Natural killer cell (primary cell): ENCODE data around the gene BCAS3. TPM values are rescaled to one million over a fixed set of nuclear protein-coding genes. Genes with fewer than 3 reads are reported as not detected.

Experiments used
- ATAC-seq, 3 donors: fragments of 150-1000 bp in 2 of 3; fragments of 200-7000 bp in 1 of 3; cut with Tn5 transposase; 1 replicate in 1 of 3; 2 replicates in 2 of 3; pipeline ENCODE4 v1.10.0; 2021; ENCODE audit warnings: mild to moderate bottlenecking in 2 of 3, moderate library complexity in 2 of 3
- DNase-seq, 2 donors: peaks; one replicate each; pipeline versions ENCODE4 v3.0.0 to v3.0.0-alpha.2; 2013 to 2021; ENCODE audit warnings: mixed read lengths in 1 of 2
- H3K27ac ChIP-seq: one replicate; pipeline ENCODE4 v1.5.1; 2013; ENCODE audit warnings: mild to moderate bottlenecking, low read length
- H3K27me3 ChIP-seq: one replicate; pipeline ENCODE4 v1.6.1; 2013; ENCODE audit warnings: low read length; ENCODE audit not compliant: control insufficient read depth, insufficient read depth
- H3K36me3 ChIP-seq: one replicate; pipeline ENCODE4 v1.6.1; 2013; ENCODE audit warnings: low read length; ENCODE audit not compliant: control insufficient read depth, insufficient read depth
- H3K4me1 ChIP-seq: one replicate; pipeline ENCODE4 v1.6.1; 2013; ENCODE audit warnings: low read length; ENCODE audit not compliant: control insufficient read depth, insufficient read depth
- H3K4me3 ChIP-seq: one replicate; pipeline ENCODE4 v1.5.1; 2013; ENCODE audit warnings: low read length
- H3K9me3 ChIP-seq: one replicate; pipeline ENCODE4 v1.6.1; 2013; ENCODE audit warnings: low read length; ENCODE audit not compliant: control insufficient read depth, insufficient read depth
- H3K27ac Mint-ChIP-seq, 2 donors: one replicate each; pipeline ENCODE4 v1.8.0; 2022; ENCODE audit warnings: mild to moderate bottlenecking in 2 of 2, mixed read lengths in 2 of 2, moderate library complexity in 1 of 2
- H3K27me3 Mint-ChIP-seq, 2 donors: one replicate each; pipeline ENCODE4 v1.8.0; 2022; ENCODE audit warnings: low read depth in 2 of 2, mixed read lengths in 2 of 2
- H3K36me3 Mint-ChIP-seq: one replicate; pipeline ENCODE4 v1.8.0; 2022; ENCODE audit warnings: mixed read lengths
- H3K4me1 Mint-ChIP-seq, 2 donors: one replicate each; pipeline ENCODE4 v1.8.0; 2022; ENCODE audit warnings: mixed read lengths in 2 of 2
- H3K4me3 Mint-ChIP-seq: one replicate; pipeline ENCODE4 v1.8.0; 2022; ENCODE audit warnings: mild to moderate bottlenecking, moderate library complexity, mixed read lengths
- H3K9me3 Mint-ChIP-seq, 2 donors: one replicate each; pipeline ENCODE4 v1.8.0; 2022; ENCODE audit warnings: mixed read lengths in 2 of 2
- WGBS: methylation state at CpG from one replicate; pipeline ENCODE4 v1.1.7; 2013; ENCODE audit warnings: missing lambda C conversion rate; ENCODE audit not compliant: insufficient coverage; 5-methylcytosine and 5-hydroxymethylcytosine counted together
- intact Hi-C: fragments of 100-400 bp; cut with micrococcal nuclease; formaldehyde crosslinking; loops from one replicate; pipeline ENCODE4 v1.14.2; 2022
- total RNA-seq, 4 donors: library from RNA; stranded (reverse); fragments of 120-200 nt in 1 of 4; gene quantifications; one replicate each; pipeline versions ENCODE4 v1.2.3 to v1.2.4, GENCODE V29; 2013 to 2022
- TF ChIP-seq, protein P1 (sequence below): fragments of 200-600 bp; IDR thresholded peaks from one replicate; pipeline ENCODE4 v1.8.0; 2022; ENCODE audit warnings: antibody characterized with exemption

Gene BCAS3
- total RNA-seq, 3 donors from 2014 or later (not counting 1 experiment from before 2014, with no cell fraction given) = 60.5 to 87.8 (median 72.0) TPM

DNA sequence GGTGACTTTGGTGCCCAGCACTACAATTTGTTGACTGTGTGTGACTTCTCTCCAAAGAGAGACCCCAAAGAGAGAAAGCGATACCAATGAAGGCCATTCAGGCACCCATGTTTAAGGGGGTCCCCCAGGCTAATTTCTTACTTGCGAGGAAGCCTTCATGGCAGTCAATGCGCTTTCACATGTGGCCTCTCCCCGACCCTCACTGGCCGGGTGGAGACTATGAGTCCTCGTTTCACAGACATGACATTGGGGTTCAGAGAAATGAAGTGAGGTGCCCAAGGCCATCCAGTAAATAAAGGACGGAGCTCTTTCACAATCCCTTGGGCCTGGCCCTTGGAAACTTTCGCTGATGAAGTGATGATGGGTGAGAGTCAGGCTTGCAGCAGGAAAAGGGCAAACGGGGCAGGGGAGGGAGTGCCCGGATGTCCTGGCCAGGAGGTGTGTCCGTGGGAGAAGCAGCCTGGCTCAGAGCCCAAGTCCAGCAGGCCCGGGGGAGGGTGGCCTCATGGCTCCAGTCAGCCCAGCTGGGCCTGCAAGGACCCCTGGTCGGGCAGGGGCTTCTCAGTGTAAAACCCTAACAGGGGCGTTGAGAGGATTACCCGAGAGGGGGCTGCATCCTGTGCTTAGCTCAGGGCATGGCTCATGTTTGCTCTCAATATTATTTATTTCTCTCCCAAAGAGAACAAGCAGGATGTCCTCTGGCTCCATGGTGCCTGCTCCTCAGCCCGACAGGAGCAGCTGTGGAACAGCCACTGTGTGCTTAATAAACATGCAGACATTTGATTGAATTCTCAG is 736.7 kb downstream of the BCAS3 start:
- Mint-ChIP-seq H3K27me3 (peaks cover 11 to 19% of the 10 kb centered on the region in 2 donors), H3K36me3 (no peaks in the 10 kb centered on the region), H3K4me1 (peaks cover 0 to 23% of the 10 kb centered on the region in 2 donors), H3K9me3 (no peaks in the 10 kb centered on the region), H3K4me3 (no peak overlapping the region), H3K27ac (no peak overlapping the region)
- Histone ChIP-seq H3K27ac (no peak overlapping the region), H3K4me3 (no peak overlapping the region), H3K27me3 (peaks cover 29% of the 10 kb centered on the region), H3K9me3 (peaks cover 2% of the 10 kb centered on the region), H3K4me1 (peaks cover 46% of the 10 kb centered on the region), H3K36me3 (no peaks in the 10 kb centered on the region)
- DNase-seq = no peak
- ATAC-seq = no peak
- TF ChIP-seq, protein P1, sequence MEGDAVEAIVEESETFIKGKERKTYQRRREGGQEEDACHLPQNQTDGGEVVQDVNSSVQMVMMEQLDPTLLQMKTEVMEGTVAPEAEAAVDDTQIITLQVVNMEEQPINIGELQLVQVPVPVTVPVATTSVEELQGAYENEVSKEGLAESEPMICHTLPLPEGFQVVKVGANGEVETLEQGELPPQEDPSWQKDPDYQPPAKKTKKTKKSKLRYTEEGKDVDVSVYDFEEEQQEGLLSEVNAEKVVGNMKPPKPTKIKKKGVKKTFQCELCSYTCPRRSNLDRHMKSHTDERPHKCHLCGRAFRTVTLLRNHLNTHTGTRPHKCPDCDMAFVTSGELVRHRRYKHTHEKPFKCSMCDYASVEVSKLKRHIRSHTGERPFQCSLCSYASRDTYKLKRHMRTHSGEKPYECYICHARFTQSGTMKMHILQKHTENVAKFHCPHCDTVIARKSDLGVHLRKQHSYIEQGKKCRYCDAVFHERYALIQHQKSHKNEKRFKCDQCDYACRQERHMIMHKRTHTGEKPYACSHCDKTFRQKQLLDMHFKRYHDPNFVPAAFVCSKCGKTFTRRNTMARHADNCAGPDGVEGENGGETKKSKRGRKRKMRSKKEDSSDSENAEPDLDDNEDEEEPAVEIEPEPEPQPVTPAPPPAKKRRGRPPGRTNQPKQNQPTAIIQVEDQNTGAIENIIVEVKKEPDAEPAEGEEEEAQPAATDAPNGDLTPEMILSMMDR = no peak
- intact Hi-C loops = loop anchor here (5.0 to 10.0 kb wide), 2 partner anchors 138 to 170 kb away; no protein-coding TSS in a partner anchor
- WGBS = 88% methylated on average over 16 of the region's 16 CpGs

DNA sequence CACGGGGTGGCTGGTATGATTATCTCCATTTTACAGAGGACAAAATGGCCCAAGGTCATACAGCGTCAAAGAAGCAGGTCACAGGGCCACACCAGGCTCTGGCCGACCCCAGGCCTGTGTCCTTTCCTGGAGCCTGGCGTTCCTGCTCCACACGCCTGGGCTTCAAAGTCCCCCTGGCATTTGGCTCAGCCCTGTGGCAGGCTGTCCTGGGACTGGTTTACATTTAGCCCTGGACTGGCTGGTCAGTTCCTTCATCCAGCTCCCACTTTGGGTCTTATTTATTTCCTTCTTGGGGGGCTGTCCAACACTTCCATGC is 737.2 kb downstream of the BCAS3 start:
- Histone ChIP-seq H3K27ac (no peak overlapping the region), H3K27me3 (peaks cover 27% of the 10 kb centered on the region), H3K9me3 (peaks cover 2% of the 10 kb centered on the region), H3K36me3 (no peaks in the 10 kb centered on the region), H3K4me1 (peaks cover 41% of the 10 kb centered on the region), H3K4me3 (no peak overlapping the region)
- Mint-ChIP-seq H3K4me1 (peaks cover 0 to 23% of the 10 kb centered on the region in 2 donors), H3K9me3 (no peaks in the 10 kb centered on the region), H3K4me3 (no peak overlapping the region), H3K27me3 (peaks cover 16 to 18% of the 10 kb centered on the region in 2 donors), H3K36me3 (no peaks in the 10 kb centered on the region), H3K27ac (no peak overlapping the region)
- intact Hi-C loops = loop anchor here (5.0 to 10.0 kb wide), 2 partner anchors 137 to 170 kb away; no protein-coding TSS in a partner anchor
- 92% methylated on average over 5 of the region's 5 CpGs for WGBS
- DNase-seq = no peak
- TF ChIP-seq, protein P1 = no peak
- ATAC-seq = no peak

DNA sequence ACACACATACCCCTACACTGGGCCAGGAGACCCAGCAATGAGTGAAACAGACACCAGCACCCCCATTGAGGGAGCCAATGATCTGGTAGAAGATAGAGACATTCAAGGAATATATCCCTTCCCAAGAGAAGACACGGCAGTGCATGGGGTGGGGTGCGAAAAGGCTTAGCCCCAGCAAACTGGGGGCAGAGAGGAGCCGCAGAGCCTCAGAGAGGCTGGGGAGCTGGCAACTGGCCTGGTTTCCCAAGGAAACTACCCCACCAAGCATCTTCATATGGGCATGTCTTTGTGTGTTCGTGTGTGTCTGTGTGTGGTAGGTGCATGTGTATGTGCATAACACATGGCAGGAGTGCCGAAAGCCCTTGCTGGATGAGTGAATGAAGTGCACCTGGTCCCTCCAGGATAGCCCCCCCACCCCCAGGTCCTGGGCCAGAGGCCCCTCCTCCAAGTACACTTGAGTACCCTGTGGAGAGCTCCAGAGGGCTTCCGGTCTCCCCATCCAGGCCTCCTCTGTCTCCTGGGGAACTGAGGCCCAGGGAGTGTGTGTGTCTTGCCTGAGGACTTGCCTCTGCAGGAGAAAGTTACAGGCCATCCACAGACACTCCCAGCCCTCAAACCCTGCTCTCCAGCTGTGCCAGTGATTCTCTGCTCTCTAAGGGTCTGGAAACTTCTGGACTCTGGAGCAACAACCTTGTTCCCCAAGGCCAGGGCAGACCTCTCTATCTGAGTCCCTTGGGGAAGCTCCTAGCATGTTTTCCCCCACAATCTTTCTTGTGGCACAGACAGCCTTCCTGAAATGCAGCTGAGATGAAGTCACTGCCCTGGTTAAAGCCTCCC is 737.9 kb downstream of the BCAS3 start:
- Mint-ChIP-seq H3K27ac (no peak overlapping the region), H3K9me3 (no peaks in the 10 kb centered on the region), H3K36me3 (no peaks in the 10 kb centered on the region), H3K4me1 (peaks cover 0 to 16% of the 10 kb centered on the region in 2 donors), H3K27me3 (peaks cover 17 to 23% of the 10 kb centered on the region in 2 donors), H3K4me3 (no peak overlapping the region)
- Histone ChIP-seq H3K4me3 (no peak overlapping the region), H3K9me3 (no peaks in the 10 kb centered on the region), H3K27me3 (peaks cover 20% of the 10 kb centered on the region), H3K36me3 (no peaks in the 10 kb centered on the region), H3K4me1 (peaks cover 34% of the 10 kb centered on the region), H3K27ac (no peak overlapping the region)
- ATAC-seq (no peak), DNase-seq (peak in 1 of 2 donors; percentile 6)
- TF ChIP-seq, protein P1 = no peak
- intact Hi-C loops = loop anchor here (10.0 kb wide), 1 partner anchor 169 kb away; no protein-coding TSS in a partner anchor
- WGBS = 93% methylated on average over 6 of the region's 6 CpGs
